Spleen (tissue), 11 donors: ENCODE measurements around the gene TOR1B. TPM values are rescaled to one million over a fixed set of nuclear protein-coding genes. Genes with fewer than 3 reads are reported as not detected.
"Not testable (repeated sequence)": the region's sequence is repeated elsewhere in the genome, so short reads cannot be mapped to it uniquely, and the experiment has no call there.

Experiments used
- DNase-seq: peaks from one replicate; pipeline ENCODE4 v3.0.0-alpha.2; 2020
- H3K27ac ChIP-seq, 8 donors: fragments of 200-600 bp; sonication (generic) in 7 of 8; 1 replicate in 4 of 8; 2 replicates in 4 of 8; pipeline versions ENCODE4 v1.5.0 to v1.8.0; 2016 to 2021; ENCODE audit warnings: inconsistent platforms in 4 of 8, mild to moderate bottlenecking in 4 of 8, moderate library complexity in 1 of 8
- H3K27me3 ChIP-seq, 7 donors: fragments of 200-600 bp; sonication (generic) in 6 of 7; replicated peaks in 1 of 7; 1 replicate in 4 of 7; 2 replicates in 3 of 7; pipeline versions ENCODE4 v1.5.0 to v1.8.0; 2016 to 2021; ENCODE audit warnings: inconsistent platforms in 3 of 7, mild to moderate bottlenecking in 1 of 7
- H3K36me3 ChIP-seq, 6 donors: fragments of 200-600 bp; sonication (generic) in 5 of 6; 1 replicate in 4 of 6; 2 replicates in 2 of 6; pipeline versions ENCODE4 v1.5.0 to v1.8.0; 2016 to 2021; ENCODE audit warnings: inconsistent platforms in 2 of 6
- H3K4me1 ChIP-seq, 6 donors: fragments of 200-600 bp; sonication (generic) in 5 of 6; 1 replicate in 3 of 6; 2 replicates in 3 of 6; pipeline versions ENCODE4 v1.5.0 to v1.8.0; 2016 to 2021; ENCODE audit warnings: inconsistent platforms in 3 of 6
- H3K4me3 ChIP-seq, 8 donors: fragments of 200-600 bp; sonication (generic) in 7 of 8; 1 replicate in 4 of 8; 2 replicates in 4 of 8; pipeline versions ENCODE4 v1.5.0 to v1.8.0; 2016 to 2021; ENCODE audit warnings: inconsistent platforms in 4 of 8, mild to moderate bottlenecking in 4 of 8, moderate library complexity in 2 of 8
- H3K9me3 ChIP-seq, 8 donors: fragments of 200-600 bp; sonication (generic) in 7 of 8; 1 replicate in 4 of 8; 2 replicates in 4 of 8; pipeline versions ENCODE4 v1.5.0 to v1.8.0; 2016 to 2021; ENCODE audit warnings: inconsistent platforms in 4 of 8
- POLR2A ChIP-seq, 3 donors: fragments of 450-650 bp; IDR thresholded peaks; one replicate each; pipeline ENCODE4 v1.5.1; 2017; ENCODE audit warnings: antibody characterized with exemption in 3 of 3, mild to moderate bottlenecking in 1 of 3
- POLR2AphosphoS5 ChIP-seq, 3 donors: sonication (generic); formaldehyde crosslinking; IDR thresholded peaks; one replicate each; pipeline ENCODE4 v1.5.1; 2017; ENCODE audit warnings: antibody characterized with exemption in 3 of 3
- WGBS, 5 donors: extraction: QIAGEN DNeasy Blood & Tissue Kit in 3 of 5; methylation state at CpG; one replicate each; pipeline versions ENCODE4 v1.1.5 to v1.1.7; 2013 to 2018; 5-methylcytosine and 5-hydroxymethylcytosine counted together
- intact Hi-C: fragments of 100-400 bp; cut with DNase I; formaldehyde crosslinking; loops from one replicate; pipeline ENCODE4 v1.15.0; 2023; ENCODE audit warnings: low total_unique reads
- polyA plus RNA-seq, 3 donors: library from polyadenylated mRNA; stranded (reverse); fragments of 200-250 nt; gene quantifications; one replicate each; pipeline ENCODE4 v1.2.1, GENCODE V29; 2013
- total RNA-seq, 7 donors: library from RNA; depleted of rRNA in 3 of 7; stranded (reverse); fragments of >200 nt in 3 of 7; fragmentation: NEBNext Ultra II Directional in 4 of 7; extraction: Animal tissue kit (Norgen Biotek cat#: 25700) in 4 of 7; gene quantifications; one replicate each; pipeline versions ENCODE4 v1.1.0 to v1.2.1, GENCODE V29; 2016 to 2021
- TF ChIP-seq, protein P1 (sequence below), 11 experiments: fragments of 200-600 bp in 7 of 11; fragments of 450-650 bp in 4 of 11; sonication (generic) in 4 of 11; IDR thresholded peaks in 8 of 11; conservative IDR thresholded peaks in 3 of 11; 1 replicate in 7 of 11; 2 replicates in 4 of 11; pipeline versions ENCODE4 v1.4.0 to v1.8.0; 2016 to 2021; ENCODE audit warnings: antibody characterized with exemption in 11 of 11, inconsistent platforms in 4 of 11, mild to moderate bottlenecking in 1 of 11
- donor health status: healthy with polysubstance abuse.
- donor health status: DM: no; HTN: no; CAD: no; lungs with moderate emphysema.
- donor health status: DM: no; HTN: no; CAD: no.
- donor health status: Bipolar disorder and iron deficiency.
- donor health status: healthy.
- donor health status: DM: no; HTN: no; CAD: no.
- donor health status: DM: yes; HTN: yes; CAD: no.

The TOR1B gene
- total and polyA plus RNA-seq, 10 donors: 5.3 to 38.0 (median 17.5) TPM

GRCh38 chr9:129759319-129759718, 43.7 kb upstream of the TOR1B start:
- Histone ChIP-seq H3K4me3 (no peak overlapping the region), H3K27me3 (peaks cover 0 to 5% (median 0%) of the 10 kb centered on the region in 7 donors), H3K27ac (no peak overlapping the region), H3K4me1 (peaks cover 7 to 45% (median 19%) of the 10 kb centered on the region in 6 donors), H3K36me3 (no peaks in the 10 kb centered on the region), H3K9me3 (no peaks in the 10 kb centered on the region)
- intact Hi-C loops: no loop called here
- TF ChIP-seq, protein P1, sequence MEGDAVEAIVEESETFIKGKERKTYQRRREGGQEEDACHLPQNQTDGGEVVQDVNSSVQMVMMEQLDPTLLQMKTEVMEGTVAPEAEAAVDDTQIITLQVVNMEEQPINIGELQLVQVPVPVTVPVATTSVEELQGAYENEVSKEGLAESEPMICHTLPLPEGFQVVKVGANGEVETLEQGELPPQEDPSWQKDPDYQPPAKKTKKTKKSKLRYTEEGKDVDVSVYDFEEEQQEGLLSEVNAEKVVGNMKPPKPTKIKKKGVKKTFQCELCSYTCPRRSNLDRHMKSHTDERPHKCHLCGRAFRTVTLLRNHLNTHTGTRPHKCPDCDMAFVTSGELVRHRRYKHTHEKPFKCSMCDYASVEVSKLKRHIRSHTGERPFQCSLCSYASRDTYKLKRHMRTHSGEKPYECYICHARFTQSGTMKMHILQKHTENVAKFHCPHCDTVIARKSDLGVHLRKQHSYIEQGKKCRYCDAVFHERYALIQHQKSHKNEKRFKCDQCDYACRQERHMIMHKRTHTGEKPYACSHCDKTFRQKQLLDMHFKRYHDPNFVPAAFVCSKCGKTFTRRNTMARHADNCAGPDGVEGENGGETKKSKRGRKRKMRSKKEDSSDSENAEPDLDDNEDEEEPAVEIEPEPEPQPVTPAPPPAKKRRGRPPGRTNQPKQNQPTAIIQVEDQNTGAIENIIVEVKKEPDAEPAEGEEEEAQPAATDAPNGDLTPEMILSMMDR (IDR thresholded peaks at IDR 0.05 in 8 of 11, conservative IDR thresholded peaks at IDR 0.05 in 3 of 11): no peak
- TF ChIP-seq POLR2A (IDR thresholded peaks at IDR 0.05) (no peak), POLR2AphosphoS5 (IDR thresholded peaks at IDR 0.05) (no peak)
- 85 to 96% (median 95%) methylated on average over 4 of the region's 4 CpGs for WGBS, 5 donors
- no peak for DNase-seq

DNA sequence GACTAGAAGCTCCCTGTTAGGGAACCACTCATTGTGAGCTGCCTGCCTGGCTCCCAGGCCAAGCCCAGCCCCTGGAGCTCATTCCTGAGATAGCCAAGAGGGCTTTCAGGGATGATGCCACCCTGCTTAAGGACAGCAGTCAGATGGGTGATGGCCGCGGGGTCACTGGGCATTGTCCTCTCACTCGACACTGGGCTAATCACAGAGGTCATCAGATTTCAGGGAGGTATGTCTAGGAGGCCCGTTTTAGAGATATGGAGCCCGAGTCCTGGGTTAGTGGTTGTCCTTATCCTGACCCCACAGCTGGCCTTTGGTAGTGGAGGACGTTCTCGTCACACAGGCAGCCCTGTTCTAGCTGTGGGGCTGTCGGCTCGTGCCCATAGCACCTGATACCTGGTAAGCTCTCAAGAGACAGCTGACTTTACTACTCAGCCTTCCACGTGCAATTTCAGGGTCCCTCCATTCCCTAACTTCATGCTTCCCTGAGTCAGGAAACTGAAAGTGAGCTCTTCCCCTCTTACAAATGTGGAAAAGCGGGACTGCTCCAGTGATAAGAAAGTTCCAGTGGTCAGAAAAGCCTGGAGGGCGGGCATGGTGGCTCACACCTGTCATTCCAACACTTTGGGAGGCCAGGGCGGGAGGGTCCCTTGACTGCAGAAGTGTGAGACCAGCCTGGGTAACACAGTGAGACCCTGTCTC, 43.0 kb upstream of the TOR1B start:
- no peak for TF ChIP-seq POLR2A (IDR thresholded peaks at IDR 0.05)
- TF ChIP-seq, protein P1 (IDR thresholded peaks at IDR 0.05 in 8 of 11, conservative IDR thresholded peaks at IDR 0.05 in 3 of 11): no peak
- TF ChIP-seq POLR2AphosphoS5 (IDR thresholded peaks at IDR 0.05): no peak
- H3K4me1 ChIP-seq: peaks cover 7 to 45% (median 19%) of the 10 kb centered on the region in 6 donors
- H3K27ac ChIP-seq: no peak overlapping the region
- H3K36me3 ChIP-seq: no peaks in the 10 kb centered on the region
- H3K9me3 ChIP-seq: no peaks in the 10 kb centered on the region
- intact Hi-C loops: no loop called here
- 74 to 87% (median 82%) methylated on average over 12 to 13 of the region's 13 CpGs for WGBS, 5 donors
- DNase-seq: no peak
- H3K27me3 ChIP-seq: peaks cover 0 to 5% (median 0%) of the 10 kb centered on the region in 7 donors
- H3K4me3 ChIP-seq: no peak overlapping the region

GRCh38 chr9:129760784-129761183, 42.2 kb upstream of the TOR1B start:
- Histone ChIP-seq H3K4me1 (peaks cover 7 to 45% (median 19%) of the 10 kb centered on the region in 6 donors), H3K27ac (peak overlapping the region in 3 of 8 donors; percentile 67 to 79 (median 73))
- DNase-seq, H3K4me3 ChIP-seq, intact Hi-C loops, H3K9me3 ChIP-seq, H3K27me3 ChIP-seq, H3K36me3 ChIP-seq: not testable (repeated sequence)
- WGBS, 5 donors: 74 to 88% (median 85%) methylated on average over 6 to 7 of the region's 7 CpGs

- peaks cover 0 to 5% (median 0%) of the 10 kb centered on the region in 7 donors for H3K27me3 ChIP-seq
- no peaks in the 10 kb centered on the region for H3K9me3 ChIP-seq
- peak overlapping the region in 7 of 8 donors; percentile 66 to 79 (median 67) for H3K27ac ChIP-seq
- WGBS, 5 donors: 72 to 82% (median 72%) methylated on average over 11 of the region's 11 CpGs
- intact Hi-C loops: no loop called here
- H3K4me3 ChIP-seq: no peak overlapping the region
- no peak for DNase-seq
- peaks cover 7 to 43% (median 19%) of the 10 kb centered on the region in 6 donors for H3K4me1 ChIP-seq
- H3K36me3 ChIP-seq: no peaks in the 10 kb centered on the region
- no peak for TF ChIP-seq POLR2A (IDR thresholded peaks at IDR 0.05)
- TF ChIP-seq POLR2AphosphoS5 (IDR thresholded peaks at IDR 0.05): peak in 1 of 3 donors; percentile 50
These were observed 41.6 kb upstream of the TOR1B start for GRCh38 chr9:129761293-129761900.

DNA sequence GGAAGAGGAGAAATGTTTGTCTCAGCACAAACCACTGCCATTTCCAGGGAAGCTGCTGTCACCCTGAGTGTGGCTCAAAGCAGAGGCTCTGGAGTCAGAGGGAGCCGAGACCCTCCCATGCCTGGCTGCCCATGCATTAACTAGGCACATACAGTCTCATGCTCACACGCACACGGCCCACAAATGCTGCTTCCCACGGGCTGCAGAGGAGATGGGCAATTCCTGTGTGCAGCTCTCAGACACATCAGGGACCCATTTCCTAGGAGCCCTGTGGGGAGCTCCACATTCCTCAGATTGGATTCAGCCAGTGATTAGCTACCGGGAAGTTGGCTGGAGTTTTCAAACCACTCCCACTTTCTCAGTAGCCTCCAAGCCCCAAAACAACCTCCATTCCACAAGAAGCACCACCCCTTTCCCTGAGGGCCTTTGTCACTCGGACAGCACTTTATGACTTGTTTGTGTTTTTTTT, 41.0 kb upstream of the TOR1B start:
- Histone ChIP-seq H3K4me1 (peaks cover 4 to 38% (median 14%) of the 10 kb centered on the region in 6 donors), H3K27me3 (peaks cover 0 to 5% (median 0%) of the 10 kb centered on the region in 7 donors), H3K36me3 (no peaks in the 10 kb centered on the region), H3K9me3 (no peaks in the 10 kb centered on the region), H3K27ac (peak overlapping the region in 7 of 8 donors; percentile 66 to 79 (median 67)), H3K4me3 (no peak overlapping the region)
- 42 to 61% (median 48%) methylated on average over 6 of the region's 6 CpGs for WGBS, 5 donors
- TF ChIP-seq, protein P1 (IDR thresholded peaks at IDR 0.05 in 8 of 11, conservative IDR thresholded peaks at IDR 0.05 in 3 of 11): no peak
- TF ChIP-seq POLR2A (IDR thresholded peaks at IDR 0.05): no peak
- TF ChIP-seq POLR2AphosphoS5 (IDR thresholded peaks at IDR 0.05): no peak
- no peak for DNase-seq
- intact Hi-C loops: no loop called here
